ENCODE results near the gene RTN4R.
A peak's percentile ranks its signal among the peaks of the same experiment; 100 is the strongest.

DNA sequence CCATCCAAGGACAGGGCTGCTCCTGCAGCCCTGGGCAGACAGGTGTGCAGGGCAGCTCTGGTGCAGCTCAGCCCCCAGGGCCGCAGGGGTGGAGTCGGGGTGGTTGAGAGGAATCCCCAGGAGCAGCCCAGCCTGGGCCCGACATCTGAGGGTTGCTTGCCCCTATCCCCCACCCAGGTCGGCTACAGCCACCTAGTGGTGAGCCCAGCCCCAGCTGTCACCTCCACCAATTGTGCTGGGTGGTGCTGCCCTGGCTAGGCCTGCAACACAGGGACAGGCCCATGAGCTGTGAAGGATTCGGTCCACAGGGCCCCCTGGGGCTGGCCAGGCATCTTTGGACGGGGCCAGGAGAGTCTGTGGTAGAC is 29.6 kb downstream of the RTN4R start:
- TF ChIP-seq YY1 (IDR thresholded peaks at IDR 0.05; ENCODE audit: low read depth) (no peak), TAF1 (IDR thresholded peaks at IDR 0.05; ENCODE audit: borderline replicate concordance, low read depth, low read length) (no peak), TEAD4 (IDR thresholded peaks at IDR 0.05; ENCODE audit: borderline replicate concordance, insufficient read depth) (no peak), EZH2phosphoT487 (IDR thresholded peaks at IDR 0.05; ENCODE audit: borderline replicate concordance, low read depth) (no peak)
- TF ChIP-seq, protein P1, sequence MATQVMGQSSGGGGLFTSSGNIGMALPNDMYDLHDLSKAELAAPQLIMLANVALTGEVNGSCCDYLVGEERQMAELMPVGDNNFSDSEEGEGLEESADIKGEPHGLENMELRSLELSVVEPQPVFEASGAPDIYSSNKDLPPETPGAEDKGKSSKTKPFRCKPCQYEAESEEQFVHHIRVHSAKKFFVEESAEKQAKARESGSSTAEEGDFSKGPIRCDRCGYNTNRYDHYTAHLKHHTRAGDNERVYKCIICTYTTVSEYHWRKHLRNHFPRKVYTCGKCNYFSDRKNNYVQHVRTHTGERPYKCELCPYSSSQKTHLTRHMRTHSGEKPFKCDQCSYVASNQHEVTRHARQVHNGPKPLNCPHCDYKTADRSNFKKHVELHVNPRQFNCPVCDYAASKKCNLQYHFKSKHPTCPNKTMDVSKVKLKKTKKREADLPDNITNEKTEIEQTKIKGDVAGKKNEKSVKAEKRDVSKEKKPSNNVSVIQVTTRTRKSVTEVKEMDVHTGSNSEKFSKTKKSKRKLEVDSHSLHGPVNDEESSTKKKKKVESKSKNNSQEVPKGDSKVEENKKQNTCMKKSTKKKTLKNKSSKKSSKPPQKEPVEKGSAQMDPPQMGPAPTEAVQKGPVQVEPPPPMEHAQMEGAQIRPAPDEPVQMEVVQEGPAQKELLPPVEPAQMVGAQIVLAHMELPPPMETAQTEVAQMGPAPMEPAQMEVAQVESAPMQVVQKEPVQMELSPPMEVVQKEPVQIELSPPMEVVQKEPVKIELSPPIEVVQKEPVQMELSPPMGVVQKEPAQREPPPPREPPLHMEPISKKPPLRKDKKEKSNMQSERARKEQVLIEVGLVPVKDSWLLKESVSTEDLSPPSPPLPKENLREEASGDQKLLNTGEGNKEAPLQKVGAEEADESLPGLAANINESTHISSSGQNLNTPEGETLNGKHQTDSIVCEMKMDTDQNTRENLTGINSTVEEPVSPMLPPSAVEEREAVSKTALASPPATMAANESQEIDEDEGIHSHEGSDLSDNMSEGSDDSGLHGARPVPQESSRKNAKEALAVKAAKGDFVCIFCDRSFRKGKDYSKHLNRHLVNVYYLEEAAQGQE (IDR thresholded peaks at IDR 0.05; ENCODE audit: low read depth, low read length) = no peak
- TF ChIP-seq, protein P2, sequence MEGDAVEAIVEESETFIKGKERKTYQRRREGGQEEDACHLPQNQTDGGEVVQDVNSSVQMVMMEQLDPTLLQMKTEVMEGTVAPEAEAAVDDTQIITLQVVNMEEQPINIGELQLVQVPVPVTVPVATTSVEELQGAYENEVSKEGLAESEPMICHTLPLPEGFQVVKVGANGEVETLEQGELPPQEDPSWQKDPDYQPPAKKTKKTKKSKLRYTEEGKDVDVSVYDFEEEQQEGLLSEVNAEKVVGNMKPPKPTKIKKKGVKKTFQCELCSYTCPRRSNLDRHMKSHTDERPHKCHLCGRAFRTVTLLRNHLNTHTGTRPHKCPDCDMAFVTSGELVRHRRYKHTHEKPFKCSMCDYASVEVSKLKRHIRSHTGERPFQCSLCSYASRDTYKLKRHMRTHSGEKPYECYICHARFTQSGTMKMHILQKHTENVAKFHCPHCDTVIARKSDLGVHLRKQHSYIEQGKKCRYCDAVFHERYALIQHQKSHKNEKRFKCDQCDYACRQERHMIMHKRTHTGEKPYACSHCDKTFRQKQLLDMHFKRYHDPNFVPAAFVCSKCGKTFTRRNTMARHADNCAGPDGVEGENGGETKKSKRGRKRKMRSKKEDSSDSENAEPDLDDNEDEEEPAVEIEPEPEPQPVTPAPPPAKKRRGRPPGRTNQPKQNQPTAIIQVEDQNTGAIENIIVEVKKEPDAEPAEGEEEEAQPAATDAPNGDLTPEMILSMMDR (IDR thresholded peaks at IDR 0.05) = peak; percentile 43
